ENCODE measurements around the gene SENP7.
"Not testable (repeated sequence)": the region's sequence is repeated elsewhere in the genome, so short reads cannot be mapped to it uniquely, and the experiment has no call there.

Gene SENP7

DNA sequence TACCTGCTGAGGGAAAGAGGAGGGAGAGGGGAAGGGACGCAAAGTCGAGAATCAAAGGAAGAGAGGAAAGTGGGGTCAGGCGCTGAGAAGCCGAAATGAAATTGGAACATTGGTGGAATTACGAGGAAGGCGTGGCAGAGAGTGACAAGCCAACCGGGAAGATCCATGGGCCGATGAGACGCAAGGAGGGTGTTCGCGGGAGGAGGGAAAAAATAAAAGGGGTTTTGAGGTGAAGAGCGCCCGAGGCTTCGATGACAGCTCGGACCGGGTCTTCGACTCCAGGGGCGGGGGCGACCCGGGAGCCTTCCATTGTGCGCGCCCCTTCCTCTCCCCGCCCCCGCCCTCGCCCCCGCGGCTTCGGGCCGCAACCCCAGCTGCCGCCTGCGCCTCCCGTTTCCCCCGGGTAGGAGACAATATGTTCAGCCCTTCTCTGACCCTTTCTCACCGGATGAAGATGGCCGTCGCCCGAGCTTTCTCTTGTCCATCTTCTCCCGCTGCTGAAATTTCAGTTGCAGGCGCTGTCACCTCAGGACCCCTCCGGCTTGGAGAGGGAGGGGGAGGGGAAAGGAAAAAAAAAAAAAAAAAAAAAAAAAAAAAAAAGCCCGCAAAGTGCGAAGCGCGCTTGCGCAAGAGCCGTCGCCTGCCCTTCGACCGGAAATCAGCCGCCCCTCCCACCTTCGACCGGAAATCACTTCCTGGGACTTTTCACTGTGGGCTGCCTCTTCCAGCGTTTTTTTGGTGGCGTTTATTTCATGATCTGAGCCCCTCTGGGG is at the start of gene SENP7:
TSS of gene SENP7 (minus strand) at position 567 of the 773 bp plus-strand sequence. CDS start at position 485, 82 bp downstream.
- peak in 1 of 2 donors; percentile 60 for DNase-seq (ENCODE audit: extremely low read depth in 1 of 2, low read depth in 1 of 2)

DNA sequence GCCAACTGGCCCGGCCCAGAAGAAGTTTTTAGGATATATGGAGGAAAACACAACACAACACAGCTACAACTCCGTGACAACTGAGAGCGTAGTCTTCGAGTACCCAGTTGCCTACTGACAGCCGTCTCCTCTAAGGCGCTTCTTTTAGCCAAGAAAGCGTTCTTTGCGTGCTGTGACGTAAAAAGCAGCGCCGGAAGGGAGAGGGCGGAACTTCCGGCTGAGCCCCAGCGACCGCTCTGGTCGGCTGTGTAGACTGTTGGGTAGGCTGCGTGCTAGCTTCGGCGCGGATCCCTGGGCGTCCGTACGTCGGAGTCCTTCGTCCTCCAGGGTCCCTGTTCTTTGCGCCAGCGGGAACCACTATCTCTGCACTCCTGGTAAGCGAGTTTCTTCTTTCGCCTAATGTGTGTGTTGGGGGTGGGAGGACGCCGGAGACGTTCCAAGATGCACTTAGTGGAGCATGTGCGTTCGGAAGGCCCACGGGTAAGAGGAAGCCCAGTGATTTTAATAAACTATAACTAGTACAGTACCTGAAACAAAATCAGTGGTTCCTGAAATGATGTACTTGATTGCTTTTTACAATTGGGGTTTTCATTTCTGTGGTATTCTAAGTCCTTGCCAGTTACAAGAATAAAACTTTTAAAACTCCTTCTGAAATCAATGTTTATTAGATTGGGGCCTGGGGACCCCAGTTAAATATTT is 48.8 kb upstream of the SENP7 start, which contains the start of gene TRMT10C:
TSS of gene TRMT10C (plus strand) at position 239 of the 699 bp plus-strand sequence. CDS start 2,914 bp downstream, outside the sequence.
- DNase-seq (ENCODE audit: extremely low read depth in 1 of 2, low read depth in 1 of 2): peak; percentile 76 to 84

GRCh38 chr3:101556064-101556463 is 43.1 kb upstream of the SENP7 start:
- DNase-seq (ENCODE audit: extremely low read depth in 1 of 2, low read depth in 1 of 2): no peak

DNA sequence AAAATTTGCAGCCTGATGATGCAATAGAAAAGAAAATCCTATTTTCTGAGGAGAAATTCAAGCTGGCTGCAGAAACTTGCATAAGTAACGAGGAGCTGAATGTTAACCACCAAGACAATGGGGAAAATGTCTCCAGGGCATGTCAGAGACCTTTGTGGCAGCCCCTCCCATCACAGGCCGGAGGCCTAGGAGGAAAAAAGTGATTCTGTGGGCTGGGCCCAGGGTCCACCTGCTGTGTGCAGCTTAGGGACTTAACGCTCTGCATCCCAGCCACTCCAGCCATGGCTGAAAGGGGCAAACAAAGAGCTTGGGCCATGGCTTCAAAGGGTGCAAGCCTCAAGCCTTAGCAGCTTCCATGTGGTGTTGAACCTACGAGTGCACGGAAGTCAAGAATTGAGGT is 40.4 kb upstream of the SENP7 start:
- not testable (repeated sequence) for DNase-seq (ENCODE audit: extremely low read depth in 1 of 2, low read depth in 1 of 2)

DNA sequence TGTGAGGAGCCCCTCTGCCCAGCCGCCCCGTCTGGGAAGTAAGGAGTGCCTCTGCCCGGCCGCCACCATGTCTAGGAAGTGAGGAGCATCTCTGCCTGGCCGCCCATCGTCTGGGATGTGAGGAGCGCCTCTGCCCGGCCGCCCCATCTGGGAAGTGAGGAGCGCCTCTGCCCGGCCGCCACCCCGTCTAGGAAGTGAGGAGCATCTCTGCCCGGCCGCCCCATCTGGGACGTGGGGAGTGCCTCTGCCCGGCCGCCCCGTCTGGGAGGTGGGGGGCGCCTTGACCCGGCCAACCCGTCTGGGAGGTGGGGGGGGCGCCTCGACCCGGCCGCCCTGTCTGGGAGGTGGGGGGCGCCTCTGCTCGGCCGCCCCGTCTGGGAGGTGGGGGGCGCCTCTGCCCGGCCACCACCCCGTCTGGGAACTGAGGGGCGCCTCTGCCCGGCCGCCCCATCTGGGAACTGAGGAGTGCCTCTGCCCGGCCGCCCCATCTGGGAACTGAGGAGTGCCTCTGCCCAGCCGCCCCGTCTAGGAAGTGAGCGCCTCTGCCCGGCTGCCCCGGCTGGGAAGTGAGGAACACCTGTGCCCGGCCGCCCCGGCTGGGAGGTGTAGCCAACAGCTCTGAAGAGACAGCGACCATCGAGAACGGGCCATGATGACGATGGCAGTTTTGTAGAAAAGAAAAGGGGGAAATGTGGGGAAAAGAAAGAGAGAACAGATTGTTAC is 38.5 kb upstream of the SENP7 start:
- DNase-seq (ENCODE audit: extremely low read depth in 1 of 2, low read depth in 1 of 2): not testable (repeated sequence)

GRCh38 chr3:101549473-101549872 is 36.5 kb upstream of the SENP7 start:
- DNase-seq (ENCODE audit: extremely low read depth in 1 of 2, low read depth in 1 of 2): no peak

- no peak for DNase-seq (ENCODE audit: extremely low read depth in 1 of 2, low read depth in 1 of 2)
Observed at GRCh38 chr3:101548527-101549105, 35.6 kb upstream of the SENP7 start.

DNA sequence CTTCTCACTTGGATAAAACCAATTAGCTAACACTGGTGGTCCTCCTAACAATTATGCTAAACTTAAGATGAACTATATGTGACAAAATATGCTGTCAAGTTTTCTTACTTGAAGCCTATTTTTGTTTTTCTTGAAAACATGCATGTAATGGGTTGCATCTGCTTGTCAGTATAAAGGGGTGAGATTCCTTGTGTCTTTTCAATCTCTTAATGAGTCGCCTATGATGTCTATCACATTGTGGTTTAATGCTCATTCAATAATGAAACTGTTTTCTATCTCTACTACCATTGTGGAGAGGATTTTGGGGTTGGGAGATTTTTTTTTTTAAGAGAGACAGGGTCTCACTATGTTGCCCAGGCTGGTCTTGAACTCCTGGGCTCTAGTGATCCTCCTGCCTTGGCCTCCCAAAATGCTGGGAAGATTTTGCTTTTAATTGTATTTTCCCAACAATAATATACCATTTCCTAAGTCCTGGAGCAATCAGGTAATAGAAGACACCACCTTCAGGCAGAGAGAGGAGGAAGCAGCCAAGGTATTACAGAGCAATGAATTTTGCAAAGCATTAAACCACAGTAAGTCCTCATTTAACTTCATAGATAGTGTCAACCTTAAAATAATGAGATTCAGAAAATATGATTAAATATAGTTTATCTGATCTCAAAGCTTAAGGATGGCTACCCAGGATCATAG is 31.3 kb upstream of the SENP7 start:
- no peak for DNase-seq (ENCODE audit: extremely low read depth in 1 of 2, low read depth in 1 of 2)

DNA sequence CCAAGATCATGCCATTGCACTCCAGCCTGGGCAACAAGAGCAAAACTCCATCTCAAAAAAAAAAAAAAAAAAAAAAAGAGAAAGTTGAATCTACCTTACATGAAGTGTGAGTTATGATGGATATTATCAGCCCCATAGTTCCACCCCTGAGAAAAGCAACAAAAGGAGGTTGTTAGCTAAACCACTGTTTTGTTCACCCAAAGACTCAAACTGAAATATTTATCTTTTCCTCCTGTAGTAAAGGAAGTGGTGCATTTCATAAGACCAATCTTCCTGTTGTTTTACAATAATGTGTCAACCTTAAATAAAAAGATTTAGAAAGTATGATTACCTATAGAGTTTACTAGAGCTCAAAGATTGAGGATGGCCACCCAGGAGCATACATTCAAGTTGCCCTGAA is 29.9 kb upstream of the SENP7 start:
- DNase-seq (ENCODE audit: extremely low read depth in 1 of 2, low read depth in 1 of 2): no peak

- not testable (repeated sequence) for DNase-seq (ENCODE audit: extremely low read depth in 1 of 2, low read depth in 1 of 2)
Observed at GRCh38 chr3:101536955-101537354, 23.9 kb upstream of the SENP7 start.

DNA sequence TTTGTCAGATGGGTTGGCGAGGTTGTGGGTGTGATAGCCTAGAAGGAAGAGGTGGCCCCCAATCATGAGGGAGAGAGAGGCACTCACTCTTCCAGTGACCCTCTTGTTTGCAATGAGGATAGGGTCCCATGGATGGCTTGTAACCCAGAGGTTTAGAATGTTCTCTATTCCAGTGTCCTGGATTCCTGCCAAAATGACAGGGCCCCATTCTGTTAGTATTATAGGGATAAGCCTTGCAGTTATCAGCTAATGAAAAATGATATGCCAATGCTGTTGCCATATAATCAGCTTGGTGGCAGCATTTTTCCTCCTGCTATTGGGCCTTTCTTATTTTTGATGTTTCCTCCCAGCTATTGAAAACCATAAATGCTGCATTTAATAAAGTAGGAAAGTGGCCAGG is 23.3 kb upstream of the SENP7 start:
- DNase-seq (ENCODE audit: extremely low read depth in 1 of 2, low read depth in 1 of 2): no peak

DNA sequence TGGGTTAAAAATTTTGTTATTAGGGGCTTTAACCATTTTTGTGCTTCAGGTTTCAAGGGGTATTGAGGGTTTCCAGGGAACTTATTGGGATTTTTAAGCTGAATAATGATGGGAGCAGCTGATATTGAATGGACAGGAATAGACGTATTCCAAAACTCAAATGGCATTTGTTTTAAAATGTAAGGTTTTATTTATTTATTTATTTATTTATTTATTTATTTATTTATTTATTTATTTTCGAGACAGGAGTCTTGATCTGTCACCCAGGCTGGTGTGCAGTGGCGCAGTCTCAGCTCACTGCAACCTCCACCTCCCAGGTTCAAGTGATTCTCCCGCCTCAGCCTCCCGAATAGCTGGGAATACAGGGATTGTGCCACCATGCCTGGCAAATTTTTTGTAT is 22.2 kb upstream of the SENP7 start:
- no peak for DNase-seq (ENCODE audit: extremely low read depth in 1 of 2, low read depth in 1 of 2)

DNA sequence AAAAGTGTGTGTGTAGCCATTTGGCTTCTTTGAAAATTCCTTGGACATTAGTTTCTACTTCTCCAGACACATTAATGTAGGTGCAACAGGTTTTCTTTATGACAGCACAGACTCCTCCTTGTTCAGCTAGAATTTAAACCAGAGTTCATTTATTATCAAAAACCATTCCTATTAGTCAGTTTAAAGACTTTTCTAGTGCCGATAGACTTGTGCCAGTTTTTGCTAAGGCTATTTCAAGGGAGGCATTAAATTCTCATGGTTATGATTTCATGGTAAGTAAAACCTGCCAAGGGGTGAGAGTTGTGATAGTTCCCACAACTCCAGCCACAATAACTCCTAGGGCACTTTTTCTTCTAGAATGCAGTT is 20.6 kb upstream of the SENP7 start:
- DNase-seq (ENCODE audit: extremely low read depth in 1 of 2, low read depth in 1 of 2): no peak

GRCh38 chr3:101532783-101533602 is 20.0 kb upstream of the SENP7 start:
- no peak for DNase-seq (ENCODE audit: extremely low read depth in 1 of 2, low read depth in 1 of 2)

- no peak for DNase-seq (ENCODE audit: extremely low read depth in 1 of 2, low read depth in 1 of 2)
Observed at GRCh38 chr3:101531473-101532086, 18.6 kb upstream of the SENP7 start.

GRCh38 chr3:101530686-101531047 is 17.7 kb upstream of the SENP7 start:
- no peak for DNase-seq (ENCODE audit: extremely low read depth in 1 of 2, low read depth in 1 of 2)

DNA sequence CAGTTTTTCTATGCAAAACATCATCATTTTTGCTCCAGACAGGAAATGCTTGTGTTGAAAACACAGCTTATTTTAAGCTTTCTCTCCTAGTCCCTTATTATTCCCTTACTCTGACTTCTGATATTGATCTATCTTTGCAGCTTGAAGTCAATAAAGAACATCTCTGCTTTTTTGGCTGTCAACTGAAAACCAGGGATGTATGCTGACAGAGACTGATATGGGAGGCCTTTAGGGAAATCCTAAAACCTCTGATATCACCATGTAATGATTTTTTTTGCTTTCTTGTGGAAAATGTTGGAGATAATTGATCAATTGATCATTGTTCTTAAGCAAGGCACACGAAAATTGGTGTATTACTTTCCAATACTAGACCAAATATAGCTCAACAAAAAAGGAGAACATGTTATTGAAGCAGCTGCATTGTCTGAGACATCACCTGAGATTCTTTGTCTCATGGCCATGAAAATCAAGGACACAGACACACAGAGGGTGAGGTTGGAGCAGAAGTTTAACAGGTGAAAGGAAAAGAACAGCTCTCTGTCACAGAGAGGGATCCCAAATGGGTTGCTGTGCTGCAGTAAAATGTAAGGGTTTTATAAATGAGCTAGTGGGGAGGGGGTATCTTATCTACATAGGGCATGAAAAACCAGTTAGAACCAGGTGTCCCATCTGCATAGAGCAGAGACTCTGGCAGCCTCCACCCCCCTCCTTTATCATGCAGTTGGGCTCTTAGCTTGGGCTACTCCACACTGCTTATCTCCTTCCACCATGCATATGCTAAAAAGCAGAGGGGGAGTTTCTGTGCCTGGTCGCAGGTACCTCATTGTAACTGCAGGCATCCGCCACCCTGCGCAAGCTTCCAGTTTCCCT is 17.0 kb upstream of the SENP7 start:
- no peak for DNase-seq (ENCODE audit: extremely low read depth in 1 of 2, low read depth in 1 of 2)

DNA sequence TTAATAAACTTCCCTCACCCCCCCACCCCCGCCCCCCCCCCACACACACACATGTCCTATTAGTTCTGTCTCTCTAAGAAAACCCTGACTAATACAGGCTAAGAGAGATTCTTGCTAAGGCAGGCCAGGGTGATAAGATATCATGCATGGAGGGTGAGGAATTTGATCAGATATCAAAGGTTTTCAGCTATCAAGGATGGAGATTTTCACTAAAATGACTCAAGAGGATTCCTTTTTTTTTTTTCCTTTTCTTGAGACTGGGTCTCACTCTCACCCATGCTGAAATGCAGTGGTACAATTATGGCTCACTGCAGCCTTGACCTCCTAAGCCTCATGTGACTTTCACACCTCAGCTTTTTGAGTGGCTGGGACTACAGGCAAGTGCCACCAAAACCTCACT is 14.9 kb upstream of the SENP7 start:
- no peak for DNase-seq (ENCODE audit: extremely low read depth in 1 of 2, low read depth in 1 of 2)

Data from activated CD8-positive, alpha-beta memory T cell treated with anti-CD3 and anti-CD28 coated beads for 1 hour (primary cell).